Ectodermal cell (in vitro differentiated cells): ENCODE data around the gene GATD1.

Experiments
- H3K27ac ChIP-seq: 2 replicates; pipeline ENCODE4 v1.7.0; 2013; ENCODE audit warnings: mild to moderate bottlenecking, low read depth, low read length; ENCODE audit not compliant: insufficient read depth, poor library complexity, severe bottlenecking
- H3K27me3 ChIP-seq: 2 replicates; pipeline ENCODE4 v1.7.0; 2013; ENCODE audit warnings: mild to moderate bottlenecking, low read length; ENCODE audit not compliant: insufficient read depth, control insufficient read depth, poor library complexity, severe bottlenecking
- H3K36me3 ChIP-seq: one replicate; pipeline ENCODE4 v1.7.0; 2013; ENCODE audit warnings: low read length; ENCODE audit not compliant: control insufficient read depth, insufficient read depth
- H3K4me1 ChIP-seq: one replicate; pipeline ENCODE4 v1.7.0; 2013; ENCODE audit warnings: low read length; ENCODE audit not compliant: control insufficient read depth, insufficient read depth
- H3K4me3 ChIP-seq: 2 replicates; pipeline ENCODE4 v1.7.0; 2013; ENCODE audit warnings: low read depth, low read length, control low read depth; ENCODE audit not compliant: insufficient read depth
- H3K9me3 ChIP-seq: 2 replicates; pipeline ENCODE4 v1.7.0; 2013; ENCODE audit warnings: mild to moderate bottlenecking, low read length, moderate library complexity; ENCODE audit not compliant: control insufficient read depth
- WGBS, 2 experiments: methylation state at CpG; one replicate each; pipeline ENCODE4 v1.1.7; 2013; ENCODE audit warnings: missing lambda C conversion rate in 2 of 2; 5-methylcytosine and 5-hydroxymethylcytosine counted together

Gene GATD1

DNA sequence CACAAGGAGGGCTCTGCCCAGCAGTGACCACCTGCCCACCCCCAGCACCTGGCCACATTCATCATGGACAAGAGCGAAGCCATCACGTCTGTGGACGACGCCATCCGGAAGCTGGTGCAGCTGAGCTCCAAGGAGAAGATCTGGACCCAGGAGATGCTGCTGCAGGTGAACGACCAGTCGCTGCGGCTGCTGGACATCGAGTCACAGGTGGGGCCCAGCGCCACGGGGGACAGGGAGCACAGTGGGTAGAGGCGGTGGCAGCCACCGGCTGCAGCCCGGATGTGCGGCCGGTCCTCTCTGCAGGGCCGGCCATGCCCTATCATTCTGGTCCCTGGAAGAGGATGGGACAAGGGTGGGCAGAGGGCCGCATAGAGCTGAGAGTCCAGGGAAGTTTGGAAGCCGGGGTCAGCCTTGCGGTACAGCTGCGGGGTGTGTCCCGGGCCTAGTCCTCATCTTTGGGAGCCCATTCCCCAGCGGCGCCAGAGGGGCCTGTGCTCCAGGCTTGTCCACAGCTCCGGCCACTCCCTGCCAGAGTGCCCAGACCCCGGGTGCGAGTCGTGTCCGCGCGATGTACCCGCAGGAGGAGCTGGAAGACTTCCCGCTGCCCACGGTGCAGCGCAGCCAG, 57.2 kb downstream of the GATD1 start:
- no peaks in the 10 kb centered on the region for H3K9me3 ChIP-seq
- no peak overlapping the region for H3K4me3 ChIP-seq
- H3K36me3 ChIP-seq: no peaks in the 10 kb centered on the region
- H3K27me3 ChIP-seq: peaks cover 24% of the 10 kb centered on the region
- no peaks in the 10 kb centered on the region for H3K4me1 ChIP-seq
- no peak overlapping the region for H3K27ac ChIP-seq
- WGBS, 2 experiments: 90 to 93% methylated on average over 35 of the region's 35 CpGs

DNA sequence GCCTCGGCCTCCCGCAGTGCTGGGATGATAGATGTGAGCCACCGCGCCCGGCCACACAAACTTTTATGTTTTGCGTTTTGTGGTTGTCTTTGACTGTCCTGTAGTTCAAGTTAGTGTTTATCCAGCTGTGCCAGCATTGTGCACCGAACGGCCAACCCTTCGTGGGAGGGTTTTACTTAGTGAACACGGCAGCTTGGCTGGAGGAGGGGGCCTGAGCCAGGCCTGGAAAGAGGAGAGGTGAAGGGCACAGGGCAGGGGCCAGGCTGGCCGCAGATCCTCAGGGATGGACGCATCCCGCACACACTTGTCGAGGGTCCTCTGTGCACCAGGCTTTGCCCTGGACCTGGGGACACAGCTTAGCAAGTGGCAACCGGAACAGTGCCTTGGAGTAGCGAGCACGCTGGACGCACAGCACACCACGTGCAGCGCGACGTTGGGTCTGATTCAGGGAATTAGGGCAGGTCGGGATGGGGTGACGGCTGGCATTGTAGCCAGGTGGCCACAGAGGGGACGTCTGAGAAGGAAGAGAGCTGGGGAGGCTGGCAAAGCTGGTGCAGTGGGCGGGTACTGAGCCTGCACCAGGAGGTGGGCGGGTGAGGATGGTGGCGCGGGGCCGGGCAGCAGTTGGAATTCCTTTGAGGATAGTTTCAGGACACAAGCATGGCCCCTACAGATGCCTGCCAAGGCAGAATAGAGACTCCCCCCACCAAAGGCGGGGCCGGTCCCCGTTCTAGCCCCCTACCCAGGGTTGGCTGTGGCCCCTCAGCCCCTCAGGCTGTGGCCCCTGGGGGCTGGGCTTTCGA, 57.9 kb downstream of the GATD1 start:
- Histone ChIP-seq H3K4me3 (no peak overlapping the region), H3K9me3 (no peaks in the 10 kb centered on the region), H3K27me3 (peaks cover 18% of the 10 kb centered on the region), H3K36me3 (no peaks in the 10 kb centered on the region), H3K4me1 (no peaks in the 10 kb centered on the region), H3K27ac (no peak overlapping the region)
- WGBS, 2 experiments: 93 to 94% methylated on average over 34 of the region's 34 CpGs
